PC-3 (cell line): ENCODE results near the gene LMNTD1. TPM values are rescaled to one million over a fixed set of nuclear protein-coding genes. Genes with fewer than 3 reads are reported as not detected.

Experiments
- ATAC-seq: fragments of 200-7000 bp; cut with Tn5 transposase; 2 replicates; pipeline ENCODE4 v1.9.1; 2020; ENCODE audit warnings: mild to moderate bottlenecking, moderate library complexity
- BruUV-seq: library from RNA; stranded (reverse); fragments of 400-500 nt; replicated peaks from 2 replicates; lab custom pipeline; 2021; lab: Mats Ljungman, UMichigan
- CTCF ChIA-PET: fragments of 300-600 bp; sonication (Branson Sonifier 250); formaldehyde crosslinking; loops from one replicate; lab custom pipeline; 2022; ENCODE audit warnings: antibody characterized with exemption; lab: Charles Lee
- POLR2A ChIA-PET: fragments of 300-600 bp; sonication (Branson Sonifier 250); formaldehyde crosslinking; loops from one replicate; lab custom pipeline; 2022; ENCODE audit warnings: antibody characterized with exemption; ENCODE audit not compliant: unreplicated experiment; lab: Charles Lee
- DNase-seq: peaks from one replicate; pipeline ENCODE4 v3.0.0-alpha.2; 2015
- H2AFZ ChIP-seq: fragments of 300-600 bp; sonication (generic); 2 replicates; pipeline ENCODE4 v1.6.0; 2016; ENCODE audit warnings: antibody characterized with exemption, low read length
- H3F3A ChIP-seq: fragments of 300-600 bp; sonication (generic); one replicate; pipeline ENCODE4 v1.6.0; 2017; ENCODE audit warnings: antibody characterized with exemption, low read length, control low read depth, mild to moderate bottlenecking; ENCODE audit not compliant: unreplicated experiment
- H3K27ac ChIP-seq: fragments of 300-600 bp; sonication (generic); 2 replicates; pipeline ENCODE4 v1.5.1; 2016; ENCODE audit warnings: mild to moderate bottlenecking, low read length
- H3K27me3 ChIP-seq: fragments of 300-600 bp; sonication (generic); 2 replicates; pipeline ENCODE4 v1.6.1; 2016; ENCODE audit warnings: low read length, mixed read lengths
- H3K36me3 ChIP-seq: fragments of 300-600 bp; sonication (generic); 2 replicates; pipeline ENCODE4 v1.6.1; 2016; ENCODE audit warnings: low read depth, mixed run types, low read length, mixed read lengths
- H3K4me1 ChIP-seq: fragments of 300-600 bp; sonication (generic); 2 replicates; pipeline ENCODE4 v1.5.1; 2016; ENCODE audit warnings: low read length; ENCODE audit not compliant: insufficient read depth
- H3K4me2 ChIP-seq: fragments of 300-600 bp; sonication (generic); 2 replicates; pipeline ENCODE4 v1.6.0; 2016; ENCODE audit warnings: low read length
- H3K4me3 ChIP-seq: fragments of 300-600 bp; sonication (generic); 2 replicates; pipeline ENCODE4 v1.5.1; 2016; ENCODE audit warnings: mild to moderate bottlenecking, low read length, mixed read lengths
- H3K79me2 ChIP-seq: fragments of 300-600 bp; sonication (generic); 2 replicates; pipeline ENCODE4 v1.6.1; 2017; ENCODE audit warnings: low read length, mixed read lengths
- H3K9ac ChIP-seq: fragments of 300-600 bp; sonication (generic); 2 replicates; pipeline ENCODE4 v1.6.0; 2016; ENCODE audit warnings: mild to moderate bottlenecking, low read length
- H3K9me2 ChIP-seq: fragments of 300-600 bp; sonication (generic); replicated peaks from 2 replicates; pipeline ENCODE4 v1.6.1; 2016; ENCODE audit warnings: mixed run types, low read length, mixed read lengths
- H3K9me3 ChIP-seq: fragments of 300-600 bp; sonication (generic); 2 replicates; pipeline ENCODE4 v1.6.1; 2016; ENCODE audit warnings: low read length, mixed read lengths
- H4K20me1 ChIP-seq: fragments of 300-600 bp; sonication (generic); 2 replicates; pipeline ENCODE4 v1.6.1; 2016; ENCODE audit warnings: low read length, mixed read lengths
- EZH2 ChIP-seq: fragments of 300-600 bp; sonication (generic); IDR thresholded peaks from one replicate; pipeline ENCODE4 v1.6.1; 2017; ENCODE audit warnings: antibody characterized with exemption, mild to moderate bottlenecking, low read length; ENCODE audit not compliant: unreplicated experiment
- EZH2phosphoT487 ChIP-seq: fragments of 300-600 bp; sonication (generic); IDR thresholded peaks from 2 replicates; pipeline ENCODE4 v1.6.1; 2018; ENCODE audit warnings: mild to moderate bottlenecking, antibody characterized with exemption, low read length, borderline replicate concordance
- intact Hi-C: fragments of 100-400 bp; cut with micrococcal nuclease; formaldehyde crosslinking; loops from 2 replicates; pipeline ENCODE4 v1.9.0; 2023
- total RNA-seq: library from RNA; depleted of rRNA; stranded (reverse); fragments of >200 nt; gene quantifications from 2 replicates; pipeline ENCODE4 v1.2.3, GENCODE V29; 2014
- TF ChIP-seq, protein P1 (sequence below): fragments of 300-600 bp; sonication (generic); conservative IDR thresholded peaks from 2 replicates; pipeline ENCODE4 v1.5.1; 2017; ENCODE audit warnings: antibody characterized with exemption, low read depth, mild to moderate bottlenecking, low read length

LMNTD1 gene
- total RNA-seq, 1 experiment from 2014 or later = not detected

GRCh38 chr12:25504744-25505143 is 48.3 kb downstream of the LMNTD1 start:
- Histone ChIP-seq H3K4me3 (no peak overlapping the region), H3K36me3 (no peaks in the 10 kb centered on the region), H3K4me2 (peak overlapping the region; percentile 38), H3K9me3 (no peaks in the 10 kb centered on the region), H2AFZ (no peak overlapping the region), H3K4me1 (peaks cover 27% of the 10 kb centered on the region), H3K79me2 (no peaks in the 10 kb centered on the region), H3K27ac (no peak overlapping the region), H3K9ac (no peak overlapping the region), H3F3A (no peaks in the 10 kb centered on the region), H4K20me1 (no peaks in the 10 kb centered on the region), H3K9me2 (no peaks in the 10 kb centered on the region), H3K27me3 (no peaks in the 10 kb centered on the region)
- POLR2A ChIA-PET = no interaction called here
- CTCF ChIA-PET = no interaction called here
- intact Hi-C loops = no loop called here
- DNase-seq (peak; percentile 53), ATAC-seq (peak; percentile 82)
- BruUV-seq = no TSS peak
- TF ChIP-seq, protein P1, sequence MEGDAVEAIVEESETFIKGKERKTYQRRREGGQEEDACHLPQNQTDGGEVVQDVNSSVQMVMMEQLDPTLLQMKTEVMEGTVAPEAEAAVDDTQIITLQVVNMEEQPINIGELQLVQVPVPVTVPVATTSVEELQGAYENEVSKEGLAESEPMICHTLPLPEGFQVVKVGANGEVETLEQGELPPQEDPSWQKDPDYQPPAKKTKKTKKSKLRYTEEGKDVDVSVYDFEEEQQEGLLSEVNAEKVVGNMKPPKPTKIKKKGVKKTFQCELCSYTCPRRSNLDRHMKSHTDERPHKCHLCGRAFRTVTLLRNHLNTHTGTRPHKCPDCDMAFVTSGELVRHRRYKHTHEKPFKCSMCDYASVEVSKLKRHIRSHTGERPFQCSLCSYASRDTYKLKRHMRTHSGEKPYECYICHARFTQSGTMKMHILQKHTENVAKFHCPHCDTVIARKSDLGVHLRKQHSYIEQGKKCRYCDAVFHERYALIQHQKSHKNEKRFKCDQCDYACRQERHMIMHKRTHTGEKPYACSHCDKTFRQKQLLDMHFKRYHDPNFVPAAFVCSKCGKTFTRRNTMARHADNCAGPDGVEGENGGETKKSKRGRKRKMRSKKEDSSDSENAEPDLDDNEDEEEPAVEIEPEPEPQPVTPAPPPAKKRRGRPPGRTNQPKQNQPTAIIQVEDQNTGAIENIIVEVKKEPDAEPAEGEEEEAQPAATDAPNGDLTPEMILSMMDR = no peak
- TF ChIP-seq EZH2 (no peak), EZH2phosphoT487 (no peak)

GRCh38 chr12:25503666-25504065 is 49.4 kb downstream of the LMNTD1 start:
- H3K4me1 ChIP-seq = peaks cover 27% of the 10 kb centered on the region
- no peak overlapping the region for H2AFZ ChIP-seq
- no peaks in the 10 kb centered on the region for H4K20me1 ChIP-seq
- no peak overlapping the region for H3K27ac ChIP-seq
- DNase-seq (no peak), ATAC-seq (no peak)
- ChIA-PET POLR2A (no interaction called here), CTCF (no interaction called here)
- H3K36me3 ChIP-seq = no peaks in the 10 kb centered on the region
- H3K27me3 ChIP-seq = no peaks in the 10 kb centered on the region
- no peaks in the 10 kb centered on the region for H3K9me3 ChIP-seq
- no peaks in the 10 kb centered on the region for H3K9me2 ChIP-seq
- no peaks in the 10 kb centered on the region for H3K79me2 ChIP-seq
- intact Hi-C loops = no loop called here
- no peak overlapping the region for H3K9ac ChIP-seq
- TF ChIP-seq, protein P1 = no peak
- TF ChIP-seq EZH2phosphoT487 = no peak
- no peak for TF ChIP-seq EZH2
- no peaks in the 10 kb centered on the region for H3F3A ChIP-seq
- no TSS peak for BruUV-seq
- no peak overlapping the region for H3K4me2 ChIP-seq
- no peak overlapping the region for H3K4me3 ChIP-seq

GRCh38 chr12:25502596-25502995 is 50.5 kb downstream of the LMNTD1 start:
- Histone ChIP-seq H3K36me3 (no peaks in the 10 kb centered on the region), H3K4me1 (peaks cover 27% of the 10 kb centered on the region), H3K27ac (no peak overlapping the region), H3K4me2 (no peak overlapping the region), H3K27me3 (no peaks in the 10 kb centered on the region), H2AFZ (no peak overlapping the region), H3F3A (no peaks in the 10 kb centered on the region), H3K79me2 (no peaks in the 10 kb centered on the region), H3K9me2 (no peaks in the 10 kb centered on the region), H3K9me3 (no peaks in the 10 kb centered on the region), H3K4me3 (no peak overlapping the region), H4K20me1 (no peaks in the 10 kb centered on the region), H3K9ac (no peak overlapping the region)
- CTCF ChIA-PET = no interaction called here
- ATAC-seq = no peak
- intact Hi-C loops = no loop called here
- BruUV-seq = no TSS peak
- TF ChIP-seq EZH2 = no peak
- TF ChIP-seq, protein P1 = no peak
- POLR2A ChIA-PET = no interaction called here
- no peak for DNase-seq
